Esophagus squamous epithelium (tissue), 5 donors: ENCODE results near the gene FOXF1. TPM values are rescaled to one million over a fixed set of nuclear protein-coding genes. Genes with fewer than 3 reads are reported as not detected.

ENCODE experiments used
- DNase-seq: peaks from one replicate; lab custom pipeline; 2025; lab: John Stamatoyannopoulos, UW
- H3K27ac ChIP-seq, 4 donors: fragments of 200-600 bp; sonication (generic); one replicate each; pipeline ENCODE4 v1.5.1; 2016 to 2019; ENCODE audit warnings: mild to moderate bottlenecking in 1 of 4
- H3K27me3 ChIP-seq, 4 donors: fragments of 200-600 bp; sonication (generic); 1 replicate in 3 of 4; 2 replicates in 1 of 4; pipeline versions ENCODE4 v1.5.1 to v1.6.0; 2017 to 2021; ENCODE audit warnings: antibody characterized with exemption in 1 of 4
- H3K36me3 ChIP-seq, 3 donors: fragments of 200-600 bp; sonication (generic); one replicate each; pipeline ENCODE4 v1.5.1; 2016 to 2019
- H3K4me1 ChIP-seq, 3 donors: fragments of 200-600 bp; sonication (generic); one replicate each; pipeline ENCODE4 v1.5.1; 2017 to 2019
- H3K4me3 ChIP-seq, 4 donors: fragments of 200-600 bp; sonication (generic); 1 replicate in 3 of 4; 2 replicates in 1 of 4; pipeline ENCODE4 v1.5.1; 2016 to 2019; ENCODE audit warnings: mild to moderate bottlenecking in 2 of 4, moderate library complexity in 1 of 4
- H3K9me3 ChIP-seq, 3 donors: fragments of 200-600 bp; sonication (generic); one replicate each; pipeline ENCODE4 v1.5.1; 2016 to 2019
- POLR2A ChIP-seq, 4 donors: fragments of 450-650 bp; IDR thresholded peaks; one replicate each; pipeline ENCODE4 v1.6.1; 2017; ENCODE audit warnings: antibody characterized with exemption in 4 of 4, mild to moderate bottlenecking in 4 of 4, moderate library complexity in 3 of 4
- WGBS, 2 donors: methylation state at CpG; one replicate each; pipeline ENCODE4 v1.1.5; 2018; 5-methylcytosine and 5-hydroxymethylcytosine counted together
- intact Hi-C: fragments of 100-400 bp; cut with DNase I; formaldehyde crosslinking; loops from one replicate; pipeline ENCODE4 v1.15.0; 2022
- total RNA-seq, 4 donors: library from RNA; depleted of rRNA; stranded (reverse); fragments of >200 nt; gene quantifications; one replicate each; pipeline ENCODE4 v1.1.0, GENCODE V29; 2016
- TF ChIP-seq, protein P1 (sequence below), 6 experiments: fragments of 450-650 bp in 4 of 6; fragments of 200-600 bp in 2 of 6; sonication (generic) in 2 of 6; IDR thresholded peaks; one replicate each; pipeline ENCODE4 v1.5.1; 2016 to 2019; ENCODE audit warnings: antibody characterized with exemption in 6 of 6, mild to moderate bottlenecking in 4 of 6, moderate library complexity in 4 of 6
- donor health status: DM: yes; HTN: yes; CAD: no.

The FOXF1 gene
- total RNA-seq, 4 donors from 2014 or later = 0.76 to 8.6 (median 3.0) TPM

DNA sequence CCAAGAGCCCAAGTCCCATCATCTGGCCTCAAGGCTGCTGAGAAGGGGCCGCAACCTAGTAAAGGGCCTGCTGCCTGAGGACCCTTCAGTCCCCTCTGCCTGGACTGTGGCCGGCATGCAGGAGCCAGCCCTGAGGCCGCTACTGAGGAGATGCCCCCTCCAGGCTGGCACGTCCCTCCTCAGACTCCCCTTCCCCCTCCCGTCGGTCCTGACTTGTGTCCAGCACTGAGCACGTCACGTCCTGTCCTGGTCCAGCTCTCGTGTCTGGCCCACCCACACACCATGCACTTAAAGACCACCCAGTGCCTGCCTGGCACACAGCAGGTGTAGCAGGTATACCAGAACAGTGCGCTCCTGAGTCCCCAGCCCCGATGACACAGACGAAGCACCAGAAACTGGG is 35.2 kb downstream of the FOXF1 start:
- TF ChIP-seq, protein P1, sequence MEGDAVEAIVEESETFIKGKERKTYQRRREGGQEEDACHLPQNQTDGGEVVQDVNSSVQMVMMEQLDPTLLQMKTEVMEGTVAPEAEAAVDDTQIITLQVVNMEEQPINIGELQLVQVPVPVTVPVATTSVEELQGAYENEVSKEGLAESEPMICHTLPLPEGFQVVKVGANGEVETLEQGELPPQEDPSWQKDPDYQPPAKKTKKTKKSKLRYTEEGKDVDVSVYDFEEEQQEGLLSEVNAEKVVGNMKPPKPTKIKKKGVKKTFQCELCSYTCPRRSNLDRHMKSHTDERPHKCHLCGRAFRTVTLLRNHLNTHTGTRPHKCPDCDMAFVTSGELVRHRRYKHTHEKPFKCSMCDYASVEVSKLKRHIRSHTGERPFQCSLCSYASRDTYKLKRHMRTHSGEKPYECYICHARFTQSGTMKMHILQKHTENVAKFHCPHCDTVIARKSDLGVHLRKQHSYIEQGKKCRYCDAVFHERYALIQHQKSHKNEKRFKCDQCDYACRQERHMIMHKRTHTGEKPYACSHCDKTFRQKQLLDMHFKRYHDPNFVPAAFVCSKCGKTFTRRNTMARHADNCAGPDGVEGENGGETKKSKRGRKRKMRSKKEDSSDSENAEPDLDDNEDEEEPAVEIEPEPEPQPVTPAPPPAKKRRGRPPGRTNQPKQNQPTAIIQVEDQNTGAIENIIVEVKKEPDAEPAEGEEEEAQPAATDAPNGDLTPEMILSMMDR (IDR thresholded peaks at IDR 0.05) = no peak
- no peak for TF ChIP-seq POLR2A (IDR thresholded peaks at IDR 0.05)
- H3K36me3 ChIP-seq = peaks cover 10 to 100% (median 24%) of the 10 kb centered on the region in 3 donors
- WGBS, 2 donors = 86 to 92% methylated on average over 6 to 7 of the region's 12 CpGs

DNA sequence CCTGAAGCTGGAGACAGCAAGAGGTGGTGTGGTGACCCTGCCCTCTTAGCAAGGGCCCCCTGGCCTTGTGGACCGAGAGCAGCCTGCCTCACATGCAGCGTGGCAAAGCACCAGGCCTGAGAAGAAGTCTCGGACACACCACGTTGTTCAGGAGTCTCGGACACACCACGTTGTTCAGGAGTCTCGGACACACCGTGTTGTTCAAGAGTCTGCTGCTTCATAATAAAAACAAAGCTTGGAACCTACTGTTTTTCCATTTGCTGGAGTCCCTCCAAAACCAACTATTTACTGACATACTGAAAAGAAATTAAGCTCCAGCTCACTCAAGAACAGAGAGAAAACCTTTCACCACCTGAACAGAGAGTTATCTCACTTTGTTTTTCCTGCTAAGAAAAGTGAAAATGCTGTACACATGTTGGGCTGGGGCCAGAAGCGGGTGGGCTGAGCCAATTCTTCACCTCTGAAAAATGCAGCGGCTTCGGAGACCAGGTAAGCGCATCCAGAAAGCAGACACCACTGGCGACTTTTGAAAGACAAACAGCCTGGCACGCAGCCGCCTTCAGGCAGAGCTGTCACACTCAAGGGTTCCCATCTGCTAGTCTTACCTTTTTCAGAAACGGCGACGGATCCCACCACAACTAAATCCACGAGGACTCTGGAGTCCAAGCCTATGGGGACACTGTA is 35.8 kb downstream of the FOXF1 start:
- TF ChIP-seq, protein P1 (IDR thresholded peaks at IDR 0.05) = no peak
- no peak for TF ChIP-seq POLR2A (IDR thresholded peaks at IDR 0.05)
- Histone ChIP-seq H3K27me3 (no peaks in the 10 kb centered on the region), H3K27ac (no peak overlapping the region), H3K4me1 (no peaks in the 10 kb centered on the region), H3K4me3 (no peak overlapping the region), H3K36me3 (peaks cover 10 to 100% (median 18%) of the 10 kb centered on the region in 3 donors), H3K9me3 (no peaks in the 10 kb centered on the region)
- DNase-seq = no peak
- intact Hi-C loops = no loop called here
- WGBS, 2 donors = 87 to 92% methylated on average over 16 to 18 of the region's 19 CpGs

More for the DNA sequence above, 35.2 kb downstream of the FOXF1 start:
- Histone ChIP-seq H3K27ac (no peak overlapping the region), H3K27me3 (no peaks in the 10 kb centered on the region), H3K4me1 (no peaks in the 10 kb centered on the region), H3K9me3 (no peaks in the 10 kb centered on the region), H3K4me3 (no peak overlapping the region)
- no peak for DNase-seq
- intact Hi-C loops = no loop called here

DNA sequence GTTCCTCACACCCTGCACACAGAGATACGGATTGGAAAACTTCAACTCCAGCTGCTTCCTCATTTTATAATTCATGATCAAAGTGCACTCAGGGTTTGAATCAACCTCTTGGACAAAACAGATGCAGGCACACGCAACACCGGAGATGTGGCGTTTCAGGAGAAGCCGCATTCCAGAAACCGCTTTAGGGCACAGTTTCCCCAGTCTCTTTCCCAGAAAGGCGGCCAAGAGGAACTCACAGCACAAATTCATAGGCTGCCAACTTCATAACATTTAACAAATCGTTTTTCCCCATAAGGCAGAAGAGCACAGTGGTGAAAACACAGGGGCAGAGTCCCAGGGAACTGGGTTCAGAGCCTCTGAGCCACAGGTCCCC is 36.3 kb downstream of the FOXF1 start:
- TF ChIP-seq POLR2A (IDR thresholded peaks at IDR 0.05) = no peak
- TF ChIP-seq, protein P1 (IDR thresholded peaks at IDR 0.05) = no peak
- 87 to 91% methylated on average over 7 of the region's 8 CpGs for WGBS, 2 donors
- no peak overlapping the region for H3K27ac ChIP-seq
- peaks cover 8 to 100% (median 13%) of the 10 kb centered on the region in 3 donors for H3K36me3 ChIP-seq
- H3K27me3 ChIP-seq = no peaks in the 10 kb centered on the region
- intact Hi-C loops = no loop called here
- H3K4me1 ChIP-seq = no peaks in the 10 kb centered on the region
- H3K4me3 ChIP-seq = no peak overlapping the region
- H3K9me3 ChIP-seq = no peaks in the 10 kb centered on the region
- DNase-seq = no peak

DNA sequence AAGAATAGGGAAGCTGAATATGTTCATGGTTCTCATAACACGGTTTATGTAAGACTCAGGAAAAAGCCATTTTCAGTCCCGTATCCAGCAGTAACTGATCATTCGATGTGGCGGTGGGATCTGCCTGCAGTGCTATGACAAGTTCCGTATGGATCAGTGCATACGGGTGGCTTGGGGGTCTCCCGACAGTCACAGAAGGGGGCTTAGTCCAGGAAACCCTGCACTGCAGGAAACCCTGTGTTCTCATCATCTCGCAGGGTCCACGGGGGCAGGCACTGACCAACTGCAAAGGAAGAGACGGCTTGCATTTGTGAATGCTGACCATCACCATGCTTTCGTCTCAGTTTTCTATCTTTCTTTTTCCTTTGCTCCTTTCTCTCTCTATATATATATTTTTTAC is 37.0 kb downstream of the FOXF1 start:
- intact Hi-C loops = no loop called here
- no peak overlapping the region for H3K4me3 ChIP-seq
- H3K9me3 ChIP-seq = no peaks in the 10 kb centered on the region
- H3K36me3 ChIP-seq = peaks cover 6 to 100% (median 12%) of the 10 kb centered on the region in 3 donors
- TF ChIP-seq POLR2A (IDR thresholded peaks at IDR 0.05) = no peak
- TF ChIP-seq, protein P1 (IDR thresholded peaks at IDR 0.05) = no peak
- WGBS, 2 donors = 95 to 97% methylated on average over 11 of the region's 11 CpGs
- H3K27me3 ChIP-seq = no peaks in the 10 kb centered on the region
- H3K27ac ChIP-seq = no peak overlapping the region
- DNase-seq = no peak
- H3K4me1 ChIP-seq = no peaks in the 10 kb centered on the region

DNA sequence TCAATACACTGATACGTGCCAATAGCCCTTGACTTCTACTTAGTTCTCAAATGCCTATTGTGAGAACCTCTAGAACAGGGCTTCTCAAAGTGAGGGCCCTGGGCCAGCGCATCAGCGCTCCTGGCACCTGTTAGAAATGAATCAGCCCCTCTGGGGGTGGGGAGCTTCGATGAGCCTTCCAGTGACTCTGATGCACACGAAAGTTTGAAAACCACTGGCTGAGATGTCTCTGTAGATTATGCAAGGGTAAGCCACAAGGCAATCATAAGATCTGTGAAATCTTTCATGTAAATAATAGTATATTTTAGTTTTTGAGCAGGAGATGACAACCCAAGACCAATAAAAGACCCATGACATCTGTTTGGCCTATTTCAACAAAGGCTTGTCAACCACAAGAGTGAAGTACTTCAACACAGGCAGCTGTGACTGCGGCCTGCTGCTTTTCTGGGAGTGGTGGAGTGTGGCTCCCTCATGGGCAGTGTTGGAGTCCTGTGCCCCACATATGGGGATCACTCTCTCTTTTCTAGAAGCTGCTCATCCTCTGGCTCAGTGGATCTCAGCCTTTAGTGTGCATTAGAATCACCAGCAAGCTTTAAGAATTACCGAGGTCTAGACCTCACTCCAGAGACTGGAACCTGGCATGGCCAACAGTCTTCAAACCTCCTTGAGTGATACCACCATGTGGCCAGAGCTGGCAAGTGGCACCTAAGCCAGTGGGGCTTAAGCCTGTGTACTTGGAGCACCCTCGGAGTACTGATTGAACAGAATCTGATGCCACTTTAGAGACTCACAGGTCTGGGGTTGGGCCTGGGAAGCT is 39.0 kb downstream of the FOXF1 start:
- Histone ChIP-seq H3K4me1 (peaks cover 0 to 16% (median 3%) of the 10 kb centered on the region in 3 donors), H3K4me3 (no peak overlapping the region), H3K9me3 (no peaks in the 10 kb centered on the region), H3K27ac (no peak overlapping the region), H3K36me3 (peaks cover 6 to 85% (median 12%) of the 10 kb centered on the region in 3 donors), H3K27me3 (no peaks in the 10 kb centered on the region)
- 64 to 74% methylated on average over 5 to 7 of the region's 8 CpGs for WGBS, 2 donors
- TF ChIP-seq, protein P1 (IDR thresholded peaks at IDR 0.05) = no peak
- no peak for TF ChIP-seq POLR2A (IDR thresholded peaks at IDR 0.05)
- intact Hi-C loops = no loop called here
- DNase-seq = no peak
